GM12878 (cell line): ENCODE measurements around the gene ELMO3. TPM values are rescaled to one million over a fixed set of nuclear protein-coding genes. Genes with fewer than 3 reads are reported as not detected.

Source experiments
- CBX3 ChIP-seq: fragments of 200-600 bp; sonication (generic); IDR thresholded peaks from 2 replicates; pipeline ENCODE4 v1.6.1; 2016; ENCODE audit warnings: low read depth, borderline replicate concordance
- CBX5 ChIP-seq: sonication (generic); IDR thresholded peaks from 2 replicates; pipeline ENCODE4 v1.6.1; 2016; ENCODE audit warnings: low read depth, moderate library complexity, mild to moderate bottlenecking, inconsistent platforms
- CREM ChIP-seq: IDR thresholded peaks from 2 replicates; pipeline ENCODE4 v1.6.1; 2014; ENCODE audit warnings: antibody characterized with exemption, low read depth
- HDAC6 ChIP-seq: fragments of 200-600 bp; sonication (generic); IDR thresholded peaks from one replicate; pipeline ENCODE4 v1.8.0; 2017; ENCODE audit warnings: antibody characterized with exemption; ENCODE audit not compliant: unreplicated experiment
- IRF4 ChIP-seq: IDR thresholded peaks from 2 replicates; pipeline ENCODE4 v1.6.1; 2011; ENCODE audit warnings: low read depth, low read length
- KAT2A ChIP-seq: conservative IDR thresholded peaks from 2 replicates; pipeline ENCODE4 v1.6.1; 2011; ENCODE audit warnings: low read depth, low read length; ENCODE audit not compliant: control insufficient read depth
- MTA2 ChIP-seq: fragments of 450-650 bp; IDR thresholded peaks from 2 replicates; pipeline ENCODE4 v1.6.1; 2016; ENCODE audit warnings: low read depth, mild to moderate bottlenecking, moderate library complexity
- MYC ChIP-seq: IDR thresholded peaks from 2 replicates; pipeline ENCODE4 v1.6.1; 2011; ENCODE audit warnings: mild to moderate bottlenecking, low read length, moderate library complexity, inconsistent platforms; ENCODE audit not compliant: insufficient read depth, insufficient replicate concordance, insufficient read length, severe bottlenecking
- NFXL1 ChIP-seq: fragments of 450-650 bp; IDR thresholded peaks from 2 replicates; pipeline ENCODE4 v1.6.1; 2017; ENCODE audit warnings: antibody characterized with exemption, mild to moderate bottlenecking, borderline replicate concordance
- PAX5 ChIP-seq: IDR thresholded peaks from 2 replicates; pipeline ENCODE4 v1.6.1; 2011; ENCODE audit warnings: low read depth, low read length, borderline replicate concordance
- PBX3 ChIP-seq: IDR thresholded peaks from 2 replicates; pipeline ENCODE4 v1.6.1; 2011; ENCODE audit warnings: mild to moderate bottlenecking, low read depth, low read length, moderate library complexity; ENCODE audit not compliant: insufficient replicate concordance
- RCOR1 ChIP-seq: conservative IDR thresholded peaks from 2 replicates; pipeline ENCODE4 v1.6.1; 2012; ENCODE audit warnings: low read depth, low read length, improper control_type of control experiment
- RELA ChIP-seq: fragments of 450-650 bp; IDR thresholded peaks from 2 replicates; pipeline ENCODE4 v1.8.0; 2014; ENCODE audit warnings: borderline replicate concordance; ENCODE audit not compliant: partially characterized antibody
- SMAD1 ChIP-seq: fragments of 450-650 bp; IDR thresholded peaks from 2 replicates; pipeline ENCODE4 v1.6.1; 2018; ENCODE audit warnings: mild to moderate bottlenecking, low read depth; ENCODE audit not compliant: partially characterized antibody
- SMC3 ChIP-seq: IDR thresholded peaks from 2 replicates; pipeline ENCODE4 v1.6.1; 2011; ENCODE audit warnings: low read length, improper control_type of control experiment, borderline replicate concordance
- SRF ChIP-seq, 2 experiments: IDR thresholded peaks; 2 replicates each; pipeline ENCODE4 v1.6.1; 2011; ENCODE audit warnings: low read depth in 2 of 2, low read length in 2 of 2, mild to moderate bottlenecking in 1 of 2, moderate library complexity in 1 of 2
- TARDBP ChIP-seq: IDR thresholded peaks from 2 replicates; pipeline ENCODE4 v1.6.1; 2016; ENCODE audit warnings: borderline replicate concordance
- YBX1 ChIP-seq: fragments of 450-650 bp; IDR thresholded peaks from 2 replicates; pipeline ENCODE4 v1.6.1; 2016; ENCODE audit warnings: antibody characterized with exemption
- polyA plus RNA-seq, 11 experiments: library from polyadenylated mRNA; depleted of rRNA in 4 of 11; unstranded in 6 of 11; stranded (reverse) in 5 of 11; fragments of >200 nt; fragmentation: Nextera tagmentation in 4 of 11; fragmentation: Illumina TruSeq in 1 of 11; extraction: Ambion mirVana in 4 of 11; extraction: Trizol in 1 of 11; gene quantifications; 1 replicate in 1 of 11; 2 replicates in 10 of 11; pipeline versions ENCODE4 v1.2.1 to v1.2.3, GENCODE V29; 2011 to 2016; ENCODE audit warnings: inconsistent platforms in 2 of 11, missing spikeins in 2 of 11, low read depth in 1 of 11
- total RNA-seq, 4 experiments: library from RNA; depleted of rRNA in 3 of 4; stranded (reverse); fragments of >200 nt in 3 of 4; fragmentation: Illumina TruSeq in 1 of 4; extraction: Trizol in 1 of 4; gene quantifications; 2 replicates each; pipeline versions ENCODE4 v1.2.1 to v1.2.3, GENCODE V29; 2013 to 2021
- TF ChIP-seq, protein P1 (sequence below): IDR thresholded peaks from 2 replicates; pipeline ENCODE4 v1.6.1; 2011; ENCODE audit warnings: low read depth, mild to moderate bottlenecking, low read length, moderate library complexity, borderline replicate concordance; ENCODE audit errors: extremely low read depth
- TF ChIP-seq, protein P2 (sequence below): fragments of 450-650 bp; IDR thresholded peaks from 2 replicates; pipeline ENCODE4 v1.6.1; 2017; ENCODE audit warnings: antibody characterized with exemption, mild to moderate bottlenecking, moderate library complexity
- TF ChIP-seq, protein P3 (sequence below): fragments of 450-650 bp; IDR thresholded peaks from 2 replicates; pipeline ENCODE4 v1.6.1; 2016; ENCODE audit warnings: mild to moderate bottlenecking

Gene ELMO3
- total and polyA plus RNA-seq, 10 of the 15 experiments (the other 5 are each of a cell fraction or from before 2014, with no cell fraction given), result 0.05 to 4.7 (median 0.96) TPM; not detected in 1

DNA sequence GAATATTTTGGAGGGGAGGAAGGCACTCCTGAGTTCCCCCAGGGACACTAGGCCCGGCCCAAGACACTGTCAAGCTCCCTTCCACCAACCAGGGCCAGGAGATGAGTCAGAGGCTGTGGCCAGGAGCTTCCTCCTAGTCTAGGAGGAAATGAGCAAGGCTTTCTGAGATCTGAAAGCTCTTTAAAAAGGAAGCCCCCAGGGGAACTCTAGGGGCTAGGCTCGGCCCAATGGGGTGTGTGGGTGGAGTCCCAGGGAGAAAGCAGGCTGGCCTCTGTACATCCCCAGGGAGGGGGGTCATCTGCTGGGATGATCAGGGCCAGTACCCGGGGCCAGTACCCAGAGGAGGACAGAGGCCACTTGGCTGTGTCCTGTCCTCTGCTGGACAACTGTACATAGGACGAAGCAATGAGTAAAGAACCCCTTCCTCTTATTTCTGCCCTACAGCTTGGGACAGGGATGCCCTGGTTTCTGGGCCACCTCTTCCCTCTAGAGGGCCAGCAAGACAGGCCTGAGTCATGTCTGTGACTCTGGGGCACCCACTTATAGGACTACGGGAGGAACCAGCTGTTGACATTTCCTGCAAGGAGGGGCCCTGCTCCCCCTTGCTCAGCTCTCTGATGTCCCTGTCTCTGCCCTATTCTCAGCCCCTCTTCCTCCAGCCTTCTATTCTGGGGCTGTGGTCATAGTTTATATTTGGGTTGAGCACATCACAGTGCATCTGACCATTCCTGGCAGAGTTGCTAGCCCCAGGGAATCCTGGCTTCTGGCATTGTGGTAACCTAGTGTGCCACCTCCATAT is 45.7 kb downstream of the ELMO3 start (continued):
- TF ChIP-seq SMAD1 (no peak), TARDBP (no peak), RCOR1 (0 out of 2 replicates have a peak, but pooled peaks have one; percentile 41), HDAC6 (no peak), CBX5 (no peak), CREM (peak; percentile 5; the same call in 1 of the 2 replicates), SMC3 (no peak), MYC (no peak), CBX3 (no peak), RELA (peak; percentile 10), PBX3 (no peak), MTA2 (no peak), SRF (IDR thresholded peaks at IDR 0.05; ENCODE audit: low read depth in 2 of 2, low read length in 2 of 2) (no peak), YBX1 (no peak), IRF4 (no peak), KAT2A (no peak), NFXL1 (no peak), PAX5 (no peak; the same call in 1 of the 2 replicates)
- TF ChIP-seq, protein P1, sequence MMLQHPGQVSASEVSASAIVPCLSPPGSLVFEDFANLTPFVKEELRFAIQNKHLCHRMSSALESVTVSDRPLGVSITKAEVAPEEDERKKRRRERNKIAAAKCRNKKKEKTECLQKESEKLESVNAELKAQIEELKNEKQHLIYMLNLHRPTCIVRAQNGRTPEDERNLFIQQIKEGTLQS, result no peak
- TF ChIP-seq, protein P2, sequence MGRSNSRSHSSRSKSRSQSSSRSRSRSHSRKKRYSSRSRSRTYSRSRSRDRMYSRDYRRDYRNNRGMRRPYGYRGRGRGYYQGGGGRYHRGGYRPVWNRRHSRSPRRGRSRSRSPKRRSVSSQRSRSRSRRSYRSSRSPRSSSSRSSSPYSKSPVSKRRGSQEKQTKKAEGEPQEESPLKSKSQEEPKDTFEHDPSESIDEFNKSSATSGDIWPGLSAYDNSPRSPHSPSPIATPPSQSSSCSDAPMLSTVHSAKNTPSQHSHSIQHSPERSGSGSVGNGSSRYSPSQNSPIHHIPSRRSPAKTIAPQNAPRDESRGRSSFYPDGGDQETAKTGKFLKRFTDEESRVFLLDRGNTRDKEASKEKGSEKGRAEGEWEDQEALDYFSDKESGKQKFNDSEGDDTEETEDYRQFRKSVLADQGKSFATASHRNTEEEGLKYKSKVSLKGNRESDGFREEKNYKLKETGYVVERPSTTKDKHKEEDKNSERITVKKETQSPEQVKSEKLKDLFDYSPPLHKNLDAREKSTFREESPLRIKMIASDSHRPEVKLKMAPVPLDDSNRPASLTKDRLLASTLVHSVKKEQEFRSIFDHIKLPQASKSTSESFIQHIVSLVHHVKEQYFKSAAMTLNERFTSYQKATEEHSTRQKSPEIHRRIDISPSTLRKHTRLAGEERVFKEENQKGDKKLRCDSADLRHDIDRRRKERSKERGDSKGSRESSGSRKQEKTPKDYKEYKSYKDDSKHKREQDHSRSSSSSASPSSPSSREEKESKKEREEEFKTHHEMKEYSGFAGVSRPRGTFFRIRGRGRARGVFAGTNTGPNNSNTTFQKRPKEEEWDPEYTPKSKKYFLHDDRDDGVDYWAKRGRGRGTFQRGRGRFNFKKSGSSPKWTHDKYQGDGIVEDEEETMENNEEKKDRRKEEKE, result no peak
- TF ChIP-seq, protein P3, sequence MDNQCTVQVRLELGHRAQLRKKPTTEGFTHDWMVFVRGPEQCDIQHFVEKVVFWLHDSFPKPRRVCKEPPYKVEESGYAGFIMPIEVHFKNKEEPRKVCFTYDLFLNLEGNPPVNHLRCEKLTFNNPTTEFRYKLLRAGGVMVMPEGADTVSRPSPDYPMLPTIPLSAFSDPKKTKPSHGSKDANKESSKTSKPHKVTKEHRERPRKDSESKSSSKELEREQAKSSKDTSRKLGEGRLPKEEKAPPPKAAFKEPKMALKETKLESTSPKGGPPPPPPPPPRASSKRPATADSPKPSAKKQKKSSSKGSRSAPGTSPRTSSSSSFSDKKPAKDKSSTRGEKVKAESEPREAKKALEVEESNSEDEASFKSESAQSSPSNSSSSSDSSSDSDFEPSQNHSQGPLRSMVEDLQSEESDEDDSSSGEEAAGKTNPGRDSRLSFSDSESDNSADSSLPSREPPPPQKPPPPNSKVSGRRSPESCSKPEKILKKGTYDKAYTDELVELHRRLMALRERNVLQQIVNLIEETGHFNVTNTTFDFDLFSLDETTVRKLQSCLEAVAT, result no peak
